ENCODE data around the gene WWP2.
"Not testable (repeated sequence)": the region's sequence is repeated elsewhere in the genome, so short reads cannot be mapped to it uniquely, and the experiment has no call there.

The WWP2 gene

DNA sequence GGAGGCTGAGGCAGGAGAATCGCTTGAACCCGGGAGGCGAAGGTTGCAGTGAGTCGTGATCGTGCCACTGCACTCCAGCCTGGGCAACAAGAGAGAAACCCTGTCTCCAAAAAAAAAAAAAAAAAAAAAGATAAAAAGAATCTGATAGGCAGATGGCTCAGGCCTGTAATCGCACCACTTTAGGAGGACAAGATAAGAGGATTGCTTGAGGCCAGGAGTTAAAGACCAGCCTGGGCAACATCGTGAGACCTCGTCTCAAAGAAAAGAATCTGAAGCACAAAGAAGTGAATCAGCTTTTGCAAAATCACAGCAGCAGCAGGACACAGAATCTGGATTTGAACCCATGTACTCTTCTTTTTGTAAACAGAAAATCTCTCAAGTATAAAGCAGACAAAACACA lies 15.0 kb upstream of the WWP2 start:
- no peak for DNase-seq

DNA sequence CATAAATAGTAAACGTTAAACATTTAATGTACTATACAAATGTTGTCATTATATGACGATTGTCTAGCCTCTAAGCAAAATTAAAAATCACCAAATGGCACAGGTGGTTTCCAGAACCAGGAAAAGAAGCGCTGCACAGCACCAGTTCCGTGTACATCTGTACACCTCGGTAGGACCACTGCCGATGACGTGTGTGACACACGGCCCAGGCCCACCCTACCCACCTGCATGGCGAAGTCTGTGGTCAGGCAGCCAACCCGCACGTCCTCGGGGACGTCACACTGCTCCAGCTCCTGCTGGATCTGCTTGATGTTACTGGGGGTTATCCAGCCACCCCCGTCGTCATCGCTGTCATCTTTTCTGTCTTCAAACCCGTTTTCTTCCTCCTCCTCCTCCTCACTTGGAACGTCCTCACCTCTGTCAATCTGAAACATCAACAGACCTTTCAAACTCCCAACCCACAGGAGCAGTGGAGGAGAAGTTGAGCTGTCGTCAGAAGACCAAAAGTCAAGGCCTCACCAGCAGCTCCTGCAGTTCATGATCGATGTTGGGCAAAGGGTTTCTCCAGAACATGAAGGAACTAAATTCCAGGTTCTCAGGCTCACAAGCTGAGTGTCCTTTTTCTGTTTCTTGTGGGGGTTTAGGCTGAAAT lies 13.3 kb upstream of the WWP2 start:
- DNase-seq, result no peak

DNA sequence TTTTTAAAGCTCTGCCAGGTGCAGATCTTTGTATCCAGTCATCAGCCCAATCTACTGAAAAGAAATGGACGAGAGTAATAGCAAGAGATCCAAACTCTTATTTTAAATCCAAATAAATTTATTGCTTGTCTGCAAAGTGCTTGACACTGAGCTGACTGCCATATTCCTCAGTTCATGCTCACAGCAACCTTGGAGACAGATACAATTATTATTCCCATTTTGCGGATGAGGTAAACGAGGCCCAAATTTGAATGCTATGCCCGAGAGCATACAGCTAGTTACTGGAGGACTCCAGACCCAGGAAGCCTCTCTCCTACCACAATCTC lies 8.0 kb upstream of the WWP2 start:
- DNase-seq, result no peak

DNA sequence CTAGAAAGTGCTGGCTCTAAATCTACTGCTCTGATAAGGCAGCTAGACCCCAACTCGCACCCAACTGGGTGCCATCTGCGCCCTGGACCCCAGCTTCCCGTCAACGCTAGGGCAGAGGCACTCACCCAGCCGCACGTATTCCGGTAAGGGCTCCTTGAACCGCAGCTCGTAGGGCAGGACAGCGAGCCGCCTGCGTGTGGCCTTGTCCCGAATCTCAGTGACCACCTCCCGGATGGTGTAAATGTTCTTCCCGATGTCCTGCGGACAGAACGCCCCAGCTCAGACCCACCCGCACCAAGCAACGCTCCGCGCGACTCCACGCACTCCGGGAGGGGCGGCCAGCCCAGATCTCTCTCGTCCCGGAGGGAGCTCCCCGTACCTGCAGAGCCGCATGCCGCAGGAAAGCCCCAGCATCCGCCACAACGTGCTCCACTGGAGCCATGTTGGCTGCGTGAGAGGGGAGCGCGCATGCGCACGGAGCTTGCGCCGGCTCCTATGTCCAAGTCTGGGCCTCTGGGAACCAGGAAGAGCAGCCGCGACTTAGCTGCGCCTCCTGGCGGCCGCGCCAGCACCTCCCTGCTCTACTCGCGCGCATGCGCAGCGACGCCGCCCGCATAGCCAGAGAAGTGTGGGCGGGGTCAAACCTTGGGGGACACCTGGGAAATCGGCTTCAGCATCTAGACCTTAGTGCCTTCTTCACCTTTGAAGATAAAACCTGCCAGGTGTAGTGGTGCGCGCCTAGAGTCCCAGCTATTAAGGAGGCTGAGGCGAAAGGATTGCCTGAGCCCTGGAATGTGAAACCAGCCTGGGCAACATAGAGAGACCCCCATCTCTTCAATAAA lies 7.4 kb upstream of the WWP2 start, which contains the start of gene NOB1:
Gene NOB1 (minus strand): TSS at position 458 of the 842 bp plus-strand sequence. CDS start 16 bp downstream, at position 442.
- peak; percentile 91 to 92 for DNase-seq

DNA sequence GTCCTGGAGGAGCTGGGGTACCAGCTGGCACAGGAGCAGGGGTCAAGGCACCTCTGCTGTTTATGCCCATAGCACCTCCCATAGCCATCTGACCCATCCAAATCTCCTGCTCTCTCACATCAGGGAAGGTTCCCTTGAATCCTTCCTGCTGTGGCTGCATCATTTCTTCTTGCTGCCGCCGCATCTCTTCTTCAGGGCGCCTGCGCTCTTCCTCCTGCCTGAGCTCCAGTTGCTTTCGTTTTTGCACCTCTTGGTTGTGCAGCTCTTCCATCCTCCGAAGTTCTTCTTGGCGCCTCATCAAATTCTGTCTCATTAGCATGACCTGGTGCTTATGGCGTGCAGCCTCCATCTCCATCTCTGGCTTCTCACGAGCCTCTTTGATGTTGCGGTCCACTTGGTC lies 5.4 kb upstream of the WWP2 start:
- no peak for DNase-seq

DNA sequence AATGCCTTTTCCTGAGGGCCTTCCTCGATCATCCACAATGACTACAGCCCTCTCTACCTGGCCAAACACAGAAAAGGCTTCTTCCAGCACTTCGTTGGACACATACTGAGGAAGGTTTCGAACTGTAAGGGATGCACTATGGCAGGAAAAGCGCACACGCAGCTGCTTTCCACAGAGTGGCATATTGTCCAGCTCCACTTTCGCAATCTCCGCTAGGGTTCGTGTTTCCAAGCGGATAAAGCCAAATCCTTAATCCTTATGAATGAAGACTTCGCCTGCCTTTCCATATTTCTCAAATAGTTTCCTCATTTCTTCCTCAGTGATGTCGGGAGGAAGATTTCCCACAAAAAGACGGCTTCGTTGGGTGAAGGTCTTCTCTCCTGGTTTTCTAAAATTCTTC lies 4.8 kb upstream of the WWP2 start:
- not testable (repeated sequence) for DNase-seq

DNA sequence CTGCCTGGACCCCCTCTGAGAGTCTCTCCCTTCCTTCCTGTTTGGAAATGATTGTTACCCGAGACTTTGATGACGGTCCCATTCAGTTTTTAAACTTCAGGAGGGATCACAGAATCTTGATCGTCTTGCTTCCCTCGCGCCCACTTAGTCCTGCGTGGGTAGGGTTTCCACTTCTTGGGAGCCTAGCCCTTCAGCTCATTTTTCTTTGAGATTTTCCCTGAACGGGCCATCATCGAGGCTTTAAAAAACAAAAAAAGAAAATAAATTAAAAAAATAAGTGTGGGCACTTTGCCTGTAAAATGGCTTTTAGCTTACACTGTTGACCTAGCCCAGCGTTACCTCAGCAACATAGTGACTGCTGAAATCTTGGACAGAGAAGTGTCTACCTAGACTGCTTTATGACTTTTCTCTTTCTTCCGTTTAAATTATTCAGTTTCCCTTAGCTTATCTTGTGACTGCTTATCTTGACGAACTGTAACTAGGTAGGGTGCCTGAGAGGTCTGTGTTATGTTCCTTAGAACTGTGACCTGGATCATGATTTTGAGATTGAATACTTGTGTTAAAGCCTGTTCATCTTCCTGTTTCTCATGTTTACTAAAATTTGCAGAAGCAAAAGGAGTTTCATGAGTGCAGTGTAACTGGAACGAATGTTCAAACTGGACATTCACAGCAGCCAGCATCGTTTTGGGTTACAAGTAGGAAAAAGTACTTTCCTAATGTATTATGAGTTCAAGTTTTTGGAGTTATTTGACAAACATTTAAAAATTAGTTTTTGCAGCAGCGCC lies 874 bp downstream of the WWP2 start:
- peak; percentile 50 to 54 for DNase-seq

DNA sequence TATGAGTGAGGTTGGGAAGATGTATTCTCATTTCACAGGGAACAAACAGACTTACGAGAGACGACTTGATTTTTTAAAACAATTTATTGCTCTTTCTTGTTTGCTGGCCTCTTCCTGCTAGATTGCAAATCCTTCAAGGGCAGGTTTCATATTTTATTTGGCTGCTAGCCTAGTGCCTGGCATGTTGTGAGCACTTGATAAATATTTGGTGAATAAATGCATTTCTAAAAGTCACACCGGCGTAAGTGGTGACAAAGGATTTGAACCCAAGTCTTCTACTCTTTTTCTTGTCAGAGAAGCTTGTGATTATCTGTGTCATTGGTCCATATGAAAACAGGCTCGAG lies 1.4 kb downstream of the WWP2 start:
- no peak for DNase-seq

DNA sequence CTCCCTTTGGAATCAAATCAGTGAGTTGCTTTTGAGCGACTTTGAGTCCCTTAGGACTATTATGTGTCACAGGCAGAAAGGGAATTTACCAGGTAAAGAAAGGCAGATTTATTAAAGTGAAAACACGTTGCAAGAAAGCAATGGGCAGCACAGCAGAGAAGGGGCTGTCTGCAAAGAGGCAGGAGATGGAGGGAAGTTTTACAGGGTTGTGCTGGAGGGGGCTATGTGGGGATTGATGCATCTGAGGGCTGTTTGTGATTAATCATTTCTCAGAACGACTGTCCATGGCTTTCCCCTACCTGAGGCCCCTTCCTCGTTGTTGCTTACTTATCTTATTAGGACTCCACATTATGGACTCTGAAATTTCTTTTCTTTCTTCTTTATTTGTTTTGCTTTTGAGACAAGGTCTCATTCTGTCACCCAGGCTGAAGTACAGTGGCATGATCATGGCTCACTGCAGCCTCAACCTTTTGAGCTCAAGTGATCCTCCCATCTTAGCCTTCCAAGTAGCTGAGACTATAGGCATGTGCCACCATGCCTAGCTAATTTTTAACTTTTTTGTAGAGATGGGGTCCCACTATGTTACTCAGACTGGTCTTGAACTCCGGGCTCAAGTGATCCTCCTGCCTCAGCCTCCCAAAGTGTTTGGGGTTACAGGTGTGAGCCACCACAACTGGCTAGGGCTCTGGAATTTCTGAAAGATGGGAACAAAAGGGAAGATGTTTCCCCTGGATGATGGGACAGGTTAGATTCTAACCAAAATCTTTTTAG lies 5.5 kb downstream of the WWP2 start:
- no peak for DNase-seq

DNA sequence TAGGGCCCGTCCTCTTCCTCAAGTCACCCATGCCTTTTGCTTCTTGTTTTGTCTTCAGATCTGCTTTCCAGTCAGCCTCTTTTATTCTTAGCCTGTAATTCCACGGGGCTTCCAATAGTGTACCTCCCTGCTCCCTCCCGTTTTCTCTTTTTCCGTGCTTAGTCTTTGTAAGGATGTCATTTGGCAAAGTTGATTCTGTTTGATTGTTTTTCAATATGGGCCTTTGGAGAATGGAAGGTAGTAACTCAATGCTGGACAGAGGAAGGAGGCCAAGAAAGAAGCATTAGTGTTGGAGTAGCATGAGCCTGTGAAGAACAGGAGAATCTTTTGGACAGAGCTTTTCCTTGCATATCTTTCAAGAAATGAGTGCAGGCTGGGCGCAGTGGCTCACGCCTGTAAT lies 6.5 kb downstream of the WWP2 start:
- no peak for DNase-seq

DNA sequence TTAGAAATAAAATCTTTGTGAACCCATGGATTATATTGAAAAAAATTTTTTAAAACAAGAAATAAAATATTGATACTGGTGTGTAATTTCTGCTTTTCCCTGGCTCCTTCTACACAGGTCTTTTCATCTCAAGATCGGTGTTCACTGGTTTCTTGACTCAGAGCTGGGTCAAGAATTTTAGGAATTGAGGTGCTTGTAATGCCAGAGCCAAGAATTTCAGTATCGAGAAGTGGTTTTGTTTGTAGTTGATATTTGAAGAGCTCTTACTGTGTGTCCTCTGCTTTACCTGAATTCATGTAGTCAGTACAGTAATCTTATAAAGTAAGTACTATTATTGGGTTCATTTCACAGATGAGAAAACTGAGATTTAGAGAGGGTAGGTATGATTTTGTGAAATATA lies 7.3 kb downstream of the WWP2 start:
- no peak for DNase-seq

DNA sequence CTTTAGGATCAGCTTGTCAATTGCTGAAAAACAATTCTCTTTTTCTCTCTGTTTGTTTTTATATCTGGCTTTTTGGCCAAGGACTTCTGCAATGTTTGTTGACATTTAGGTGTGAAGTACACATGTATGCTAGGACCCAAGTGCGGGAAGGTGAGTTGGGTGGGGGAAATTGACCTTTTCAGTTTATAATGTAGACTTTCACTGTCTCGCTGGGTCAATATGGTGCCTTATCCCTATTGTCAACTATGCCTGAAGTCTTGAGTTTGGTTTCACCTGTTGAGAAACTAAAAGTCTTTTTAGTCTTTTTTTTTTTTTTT lies 9.5 kb downstream of the WWP2 start:
- no peak for DNase-seq

DNA sequence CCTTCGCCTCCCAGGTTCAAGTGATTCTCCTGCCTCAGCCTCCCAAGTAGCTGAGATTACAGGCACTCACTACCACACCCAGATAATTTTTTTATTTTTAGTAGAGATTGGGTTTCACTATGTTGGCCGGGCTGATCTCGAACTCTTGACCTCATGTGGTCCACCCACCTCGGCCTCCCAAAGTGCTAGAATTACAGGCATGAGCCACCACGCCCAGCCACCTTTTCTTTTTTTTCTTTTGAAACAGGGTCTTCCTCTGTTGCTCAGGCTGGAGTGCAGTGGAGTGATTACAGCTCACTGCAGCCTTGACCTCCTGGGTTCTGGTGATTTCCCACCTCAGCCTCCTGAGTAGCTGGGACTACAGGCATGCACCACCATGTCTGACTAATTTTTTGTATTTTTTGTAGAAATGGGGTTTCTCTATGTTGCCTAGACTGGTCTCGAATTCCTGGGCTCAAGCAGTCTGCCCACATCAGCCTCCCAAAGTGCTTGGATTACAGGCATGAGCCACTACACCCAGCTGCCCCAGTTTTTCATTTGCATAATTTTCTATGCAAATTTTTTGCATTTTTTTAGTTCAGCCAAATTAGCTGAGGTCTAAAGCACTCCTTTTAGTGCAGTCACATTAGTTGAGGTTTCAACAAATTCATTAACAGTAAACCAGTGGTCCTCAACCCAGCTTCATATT lies 11.3 kb downstream of the WWP2 start:
- no peak for DNase-seq

DNA sequence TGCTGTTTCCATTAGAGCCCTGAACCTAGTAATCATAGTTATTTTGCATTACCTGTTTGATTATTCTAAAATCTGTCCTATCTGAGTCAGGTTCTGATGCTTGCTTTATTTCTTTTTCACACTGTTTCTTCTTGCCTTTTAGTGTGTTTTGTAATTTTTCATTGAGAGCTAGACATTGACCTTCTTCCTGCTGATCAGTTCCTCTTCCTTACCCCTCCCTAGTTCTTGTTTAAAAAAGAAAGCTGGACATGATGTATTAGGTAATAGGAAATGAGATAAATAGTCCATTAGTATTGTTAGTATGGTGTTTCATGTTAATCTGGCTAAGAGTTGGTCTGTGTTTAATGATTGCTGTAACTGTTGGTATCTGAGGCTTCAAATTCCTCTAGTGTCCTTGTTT lies 13.4 kb downstream of the WWP2 start:
- DNase-seq, result peak; percentile 10 to 25

DNA sequence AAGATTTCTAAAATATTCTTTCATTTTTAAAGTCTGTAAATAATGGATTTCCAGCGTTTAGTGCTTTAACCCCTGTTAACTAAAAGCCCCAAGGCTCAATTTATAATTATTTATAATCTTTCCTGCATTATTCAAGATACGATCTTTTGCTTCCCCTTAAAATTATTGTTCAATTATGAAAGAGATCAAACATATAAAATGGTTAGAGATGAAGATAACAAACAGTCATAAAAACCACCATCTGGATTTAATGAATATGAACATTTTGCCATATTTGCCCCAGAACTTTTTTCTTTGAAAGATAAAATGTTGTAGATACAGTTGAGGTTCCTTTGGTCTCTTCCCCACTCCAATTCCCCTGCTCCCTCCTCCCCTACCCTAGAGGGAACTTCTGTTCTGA lies 17.6 kb downstream of the WWP2 start:
- no peak for DNase-seq

DNA sequence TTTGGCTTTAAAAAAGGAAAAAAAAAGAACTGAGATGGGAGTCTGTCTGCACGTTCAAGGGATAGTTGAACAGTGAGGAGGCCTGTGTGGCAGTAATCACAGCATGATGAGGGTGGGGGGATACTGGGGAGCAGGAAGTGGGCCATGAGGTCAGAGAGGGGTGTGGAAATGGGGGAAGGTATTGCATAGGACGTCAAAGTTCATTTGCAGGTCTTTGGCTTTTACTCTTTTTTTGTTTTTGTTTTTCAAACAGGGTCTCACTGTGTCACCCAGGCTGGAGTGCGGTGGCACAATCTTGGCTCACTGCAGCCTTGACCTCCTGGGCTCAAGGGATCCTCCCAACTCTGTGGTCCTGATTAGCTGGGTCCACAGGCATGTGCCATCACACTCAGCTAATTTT lies 19.0 kb downstream of the WWP2 start:
- DNase-seq, result no peak

DNA sequence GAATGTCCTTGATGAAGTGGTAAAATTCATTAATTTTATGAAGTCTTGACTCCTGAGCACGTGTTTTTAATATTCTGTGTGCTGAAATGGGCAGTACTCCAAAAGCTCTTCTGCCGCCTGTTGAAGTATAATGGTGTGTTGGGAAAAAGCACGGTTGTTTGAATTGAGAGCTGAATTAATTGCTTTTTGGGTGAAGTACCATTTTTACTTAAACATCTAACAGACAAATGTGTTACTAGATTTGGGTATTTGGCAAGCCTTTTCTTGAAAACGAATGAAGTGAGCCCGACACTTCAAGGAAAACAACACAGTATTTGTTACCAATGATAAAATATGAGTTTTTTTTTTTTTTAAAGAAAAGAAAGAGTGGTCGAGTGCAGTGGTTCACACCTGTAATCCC lies 22.5 kb downstream of the WWP2 start:
- DNase-seq, result no peak

DNA sequence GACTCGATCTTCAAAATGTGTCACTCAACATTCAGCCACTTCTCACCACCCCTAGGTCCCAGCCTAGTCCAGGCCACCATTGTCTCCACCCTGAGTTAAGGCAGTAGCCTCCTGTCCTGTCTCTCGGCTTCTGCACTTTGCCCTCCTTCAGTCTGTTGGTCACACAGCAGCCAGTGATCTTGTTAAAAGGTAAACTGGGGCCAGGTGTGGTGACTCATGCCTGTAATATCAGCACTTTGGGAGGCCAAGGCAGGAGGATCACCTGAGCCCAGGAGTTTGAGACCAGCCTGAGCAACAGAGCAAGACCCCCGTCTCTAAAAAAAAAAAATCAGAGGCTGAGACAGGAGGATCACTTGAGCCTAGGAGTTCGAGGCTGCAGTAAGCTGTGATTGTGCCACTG lies 25.8 kb downstream of the WWP2 start:
- no peak for DNase-seq

DNA sequence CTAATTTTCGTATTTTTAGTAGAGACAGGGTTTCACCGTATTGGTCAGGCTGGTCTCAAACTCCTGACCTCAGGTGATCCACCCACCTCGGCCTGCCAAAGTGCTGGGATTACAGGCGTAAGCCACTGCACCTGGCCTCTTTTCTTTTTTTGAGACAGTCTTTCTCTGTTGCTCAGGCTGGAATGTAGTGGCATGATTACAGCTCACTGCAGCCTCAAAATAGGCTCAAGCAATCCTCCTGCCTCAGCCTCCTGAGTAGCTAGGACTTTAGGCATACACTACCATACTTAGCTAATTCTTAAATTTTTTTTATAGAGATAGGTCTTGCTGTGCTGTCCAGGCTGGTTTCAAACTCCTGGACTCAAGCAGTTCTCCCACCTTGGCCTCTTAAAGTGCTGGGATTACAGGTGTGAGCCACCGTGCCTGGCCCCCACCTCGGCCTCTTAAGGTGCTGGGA lies 29.3 kb downstream of the WWP2 start:
- DNase-seq, result not testable (repeated sequence)

DNA sequence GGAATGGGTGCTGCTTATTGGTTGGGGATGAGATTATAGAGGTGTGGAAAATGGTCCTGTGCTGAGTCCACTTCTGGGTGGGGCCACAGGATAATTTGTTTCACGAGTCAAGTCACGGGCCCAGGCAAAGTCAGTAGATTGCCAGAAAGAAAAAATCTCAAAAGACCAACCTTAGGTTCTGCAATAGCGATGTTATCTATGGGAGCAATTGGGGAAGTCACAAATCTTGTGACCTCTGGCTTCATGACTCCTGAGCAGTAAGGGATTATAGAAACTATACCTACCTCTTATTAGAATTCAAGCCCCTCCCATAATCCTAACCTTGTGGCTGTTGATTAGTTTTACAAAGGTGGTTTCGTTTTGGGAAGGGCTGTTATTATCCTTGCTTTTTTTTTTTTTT lies 31.4 kb downstream of the WWP2 start:
- no peak for DNase-seq

DNA sequence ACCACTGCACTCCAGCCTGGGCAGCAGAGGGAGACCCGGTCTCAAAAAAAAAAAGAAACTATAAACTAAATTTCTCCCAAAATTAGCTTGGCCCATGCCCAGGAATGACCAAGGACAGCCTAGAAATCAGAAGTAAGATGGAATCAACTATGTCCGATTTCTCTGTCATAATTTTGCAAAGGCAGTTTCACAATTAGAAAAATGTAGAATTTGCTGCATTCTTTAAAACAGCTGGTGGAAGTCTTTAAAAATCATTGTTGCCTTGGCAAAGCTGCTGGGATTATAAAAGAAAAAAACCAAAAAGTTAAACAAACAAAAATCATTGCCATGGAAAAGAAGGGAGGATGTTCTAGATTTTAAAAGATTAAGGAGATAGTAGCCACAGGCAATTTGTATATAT lies 32.4 kb downstream of the WWP2 start:
- no peak for DNase-seq

DNA sequence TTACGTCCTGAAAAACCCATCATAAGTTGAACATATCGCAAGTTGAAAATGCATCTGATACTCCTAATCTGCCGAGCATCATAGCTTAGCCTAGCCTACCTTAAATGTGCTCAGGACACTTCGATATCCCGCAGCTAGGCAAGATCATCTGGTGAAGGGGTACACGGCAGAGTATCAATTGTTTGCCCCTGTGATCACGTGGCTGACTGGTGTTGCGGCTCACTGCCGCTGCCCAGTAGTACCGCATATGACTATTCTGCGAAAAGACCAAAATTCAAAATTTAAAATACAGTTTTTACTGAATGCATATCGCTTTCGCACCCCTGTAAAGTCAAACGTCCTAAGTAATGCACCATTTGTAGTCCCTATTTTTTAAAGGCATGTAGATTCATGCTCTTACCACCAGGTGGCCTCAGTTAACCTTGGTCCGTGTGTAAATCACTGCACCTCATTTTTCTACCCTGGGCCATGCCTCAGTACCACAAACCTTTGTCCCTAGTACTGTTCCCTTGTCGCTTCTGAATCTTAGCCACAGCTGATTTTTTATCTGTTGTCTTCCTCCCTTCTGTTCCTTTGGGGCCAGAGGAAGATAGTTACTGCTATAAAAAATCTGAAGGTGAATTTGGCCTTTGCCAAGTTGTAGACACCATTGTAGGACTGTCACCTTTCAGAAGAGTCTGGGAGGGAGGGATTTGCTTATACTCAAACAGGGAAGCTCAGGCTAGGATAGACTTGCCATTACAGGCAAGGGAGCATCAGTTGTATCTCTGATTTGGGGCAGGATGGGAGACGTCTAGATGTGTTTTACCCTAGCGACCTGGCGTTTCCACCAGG lies 34.4 kb downstream of the WWP2 start:
- DNase-seq, result peak; percentile 30 to 37

All from AML-193 (cell line).